ENCODE measurements around the gene RSKR.

GRCh38 chr17:28648698-28649097 lies 34.7 kb upstream of the RSKR start:
- TF ChIP-seq CTCF (IDR thresholded peaks at IDR 0.05) (no peak), POLR2A (IDR thresholded peaks at IDR 0.05) (no peak)
